Measurements from ENCODE around the gene POTEE.
"Not testable (repeated sequence)": the region's sequence is repeated elsewhere in the genome, so short reads cannot be mapped to it uniquely, and the experiment has no call there.

The POTEE gene

GRCh38 chr2:131209030-131209772 is at the start of gene POTEE:
Gene POTEE, plus strand, starts transcription at chr2:131209536. Its CDS starts 8,867 bp downstream, at chr2:131218403.
- not testable (repeated sequence) for H3K4me3 ChIP-seq (ENCODE audit: low read length); DNase-seq (ENCODE audit: low read depth)

- H3K4me3 ChIP-seq (ENCODE audit: low read length), result not testable (repeated sequence)
Measured at GRCh38 chr2:131165562-131165961, 43.8 kb upstream of the POTEE start.

GRCh38 chr2:131168538-131168937 is 40.8 kb upstream of the POTEE start:
- no peak for TF ChIP-seq CTCF (conservative IDR thresholded peaks at IDR 0.05; ENCODE audit: low read depth, low read length)

More at GRCh38 chr2:131165562-131165961, 43.8 kb upstream of the POTEE start:
- DNase-seq (ENCODE audit: low read depth), result not testable (repeated sequence)

GRCh38 chr2:131178050-131178449 is 31.3 kb upstream of the POTEE start:
- DNase-seq (ENCODE audit: low read depth); H3K4me3 ChIP-seq (ENCODE audit: low read length): not testable (repeated sequence)

More at GRCh38 chr2:131168538-131168937, 40.8 kb upstream of the POTEE start:
- DNase-seq (ENCODE audit: low read depth), result no peak
- no peak overlapping the region for H3K4me3 ChIP-seq (ENCODE audit: low read length)

GRCh38 chr2:131178721-131179418 is 30.5 kb upstream of the POTEE start:
- DNase-seq (ENCODE audit: low read depth), result peak; percentile 60

GRCh38 chr2:131181451-131181850 is 27.9 kb upstream of the POTEE start:
- DNase-seq (ENCODE audit: low read depth); H3K4me3 ChIP-seq (ENCODE audit: low read length): not testable (repeated sequence)

More at GRCh38 chr2:131178721-131179418, 30.5 kb upstream of the POTEE start:
- not testable (repeated sequence) for H3K4me3 ChIP-seq (ENCODE audit: low read length)

- not testable (repeated sequence) for H3K4me3 ChIP-seq (ENCODE audit: low read length); DNase-seq (ENCODE audit: low read depth)
Measured at GRCh38 chr2:131193421-131193820, 15.9 kb upstream of the POTEE start.

- not testable (repeated sequence) for DNase-seq (ENCODE audit: low read depth); H3K4me3 ChIP-seq (ENCODE audit: low read length)
Measured at GRCh38 chr2:131196186-131196585, 13.2 kb upstream of the POTEE start.

- DNase-seq (ENCODE audit: low read depth), result no peak
- no peak overlapping the region for H3K4me3 ChIP-seq (ENCODE audit: low read length)
- no peak for TF ChIP-seq CTCF (conservative IDR thresholded peaks at IDR 0.05; ENCODE audit: low read depth, low read length)
Measured at GRCh38 chr2:131201098-131201497, 8.2 kb upstream of the POTEE start.

GRCh38 chr2:131207839-131208238 is 1.5 kb upstream of the POTEE start:
- not testable (repeated sequence) for DNase-seq (ENCODE audit: low read depth); H3K4me3 ChIP-seq (ENCODE audit: low read length)

GRCh38 chr2:131209773-131210104 is 403 bp downstream of the POTEE start:
- not testable (repeated sequence) for H3K4me3 ChIP-seq (ENCODE audit: low read length); DNase-seq (ENCODE audit: low read depth)

- H3K4me3 ChIP-seq (ENCODE audit: low read length); DNase-seq (ENCODE audit: low read depth): not testable (repeated sequence)
Measured at GRCh38 chr2:131210434-131211211, 1.3 kb downstream of the POTEE start.

- not testable (repeated sequence) for H3K4me3 ChIP-seq (ENCODE audit: low read length); DNase-seq (ENCODE audit: low read depth)
Measured at GRCh38 chr2:131217238-131217986, 8.1 kb downstream of the POTEE start.

- H3K4me3 ChIP-seq (ENCODE audit: low read length), result not testable (repeated sequence)
- peak; percentile 0 for DNase-seq (ENCODE audit: low read depth)
Measured at GRCh38 chr2:131235543-131236449, 26.5 kb downstream of the POTEE start.

All from retinal pigment epithelial cell (primary cell).